Hypothalamus (tissue), 51 donors: ENCODE measurements around the gene ZNF560.
A peak's percentile ranks its signal among the peaks of the same experiment; 100 is the strongest.
"Not testable (repeated sequence)": the region's sequence is repeated elsewhere in the genome, so short reads cannot be mapped to it uniquely, and the experiment has no call there.

Experiments
- DNase-seq, 51 donors: peaks; one replicate each; lab custom pipeline; 2025; lab: John Stamatoyannopoulos, UW

Gene ZNF560

DNA sequence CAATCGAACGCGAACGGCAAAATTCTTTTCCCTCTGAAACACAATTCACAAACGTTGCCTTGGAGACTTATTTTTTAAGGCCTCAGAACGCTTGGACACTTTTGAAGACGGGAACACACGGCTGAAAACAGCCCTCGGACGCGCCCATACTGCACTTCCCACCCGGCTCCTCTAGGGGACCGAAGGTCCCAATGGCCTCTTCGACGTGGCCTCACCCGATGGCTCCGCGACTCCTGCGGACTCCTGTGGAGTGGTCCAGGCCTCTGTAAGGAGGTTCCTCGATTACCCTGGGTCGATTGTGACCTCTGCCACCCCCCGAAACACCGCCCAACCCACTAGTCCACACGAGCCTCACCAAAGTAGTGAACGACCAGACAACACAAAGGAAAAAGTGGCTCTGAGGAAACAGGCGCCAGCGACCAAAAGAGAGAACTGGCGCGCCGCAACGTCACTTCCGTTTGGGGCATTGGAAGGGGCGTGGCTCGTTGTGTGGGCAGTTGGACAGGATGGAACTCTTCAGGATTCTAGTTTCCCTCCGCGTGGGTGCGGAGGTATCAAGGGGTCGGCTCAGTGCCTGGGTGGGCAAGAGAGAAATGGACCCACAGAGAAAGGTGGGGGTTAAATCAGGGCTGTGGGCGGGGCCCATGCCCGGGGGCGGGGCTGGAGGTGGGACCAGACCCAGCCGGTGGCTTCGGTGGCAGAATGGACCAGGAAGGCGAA lies at the start of gene ZNF560:
Gene ZNF560 (minus strand): TSS at position 434 of the 720 bp plus-strand sequence. CDS start 23,303 bp downstream, outside the sequence.
- DNase-seq = no peak

DNA sequence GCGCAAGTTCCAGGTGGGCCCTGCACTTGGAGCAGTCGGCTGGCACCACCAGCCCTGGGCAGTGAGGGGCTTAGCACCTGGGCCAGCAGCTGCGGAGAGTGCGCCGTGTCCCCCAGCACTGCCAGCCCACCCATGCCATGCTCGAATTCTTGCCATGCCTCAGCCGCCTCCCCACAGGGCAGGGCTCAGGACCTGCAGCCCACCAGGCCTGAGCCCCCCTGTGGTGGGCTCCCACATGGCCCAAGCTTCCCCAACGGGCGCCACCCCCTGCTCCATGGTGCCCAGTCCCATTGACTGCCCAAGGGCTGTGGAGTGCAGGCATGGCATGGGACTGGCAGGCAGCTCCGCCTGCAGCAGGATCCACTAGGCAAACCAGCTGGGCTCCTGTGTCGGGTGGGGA lies 49.5 kb upstream of the ZNF560 start:
- no peak for DNase-seq

DNA sequence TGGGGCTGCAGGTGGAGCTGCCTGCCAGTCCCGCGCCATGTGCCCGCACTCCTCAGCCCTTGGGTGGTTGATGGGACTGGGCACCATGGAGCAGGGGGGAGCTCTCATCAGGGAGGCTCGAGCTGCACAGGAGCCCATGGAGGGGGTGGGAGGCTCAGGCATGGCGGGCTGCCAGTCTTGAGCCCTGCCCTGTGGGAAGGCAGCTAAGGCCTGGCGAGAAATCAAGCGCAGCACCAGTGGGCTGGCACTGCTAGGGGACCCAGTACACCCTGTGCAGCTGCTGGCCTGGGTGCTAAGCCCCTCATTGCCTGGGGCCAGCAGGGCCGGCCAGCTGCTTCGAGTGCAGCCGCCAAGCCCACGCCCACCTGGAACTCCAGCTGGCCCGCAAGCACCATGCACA lies 42.9 kb upstream of the ZNF560 start:
- not testable (repeated sequence) for DNase-seq

DNA sequence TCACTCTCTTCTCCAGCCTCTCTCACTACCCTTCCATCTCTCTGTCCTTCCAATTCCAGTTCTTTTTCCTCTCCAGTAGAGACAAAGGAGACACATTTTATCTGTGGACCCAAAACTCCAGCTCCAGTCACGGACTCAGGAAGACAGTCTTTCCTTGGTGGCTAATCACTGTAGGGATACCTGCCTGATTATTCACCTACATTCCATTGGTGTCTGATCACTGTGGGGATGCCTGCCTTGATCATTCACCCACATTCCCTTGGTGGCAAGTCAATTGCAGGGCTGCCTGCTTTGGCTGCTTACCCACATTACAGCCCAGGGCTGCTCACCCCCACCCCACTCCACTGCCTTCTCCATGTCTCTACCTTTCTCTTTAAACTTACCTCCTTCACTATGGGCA lies 41.5 kb upstream of the ZNF560 start:
- not testable (repeated sequence) for DNase-seq

DNA sequence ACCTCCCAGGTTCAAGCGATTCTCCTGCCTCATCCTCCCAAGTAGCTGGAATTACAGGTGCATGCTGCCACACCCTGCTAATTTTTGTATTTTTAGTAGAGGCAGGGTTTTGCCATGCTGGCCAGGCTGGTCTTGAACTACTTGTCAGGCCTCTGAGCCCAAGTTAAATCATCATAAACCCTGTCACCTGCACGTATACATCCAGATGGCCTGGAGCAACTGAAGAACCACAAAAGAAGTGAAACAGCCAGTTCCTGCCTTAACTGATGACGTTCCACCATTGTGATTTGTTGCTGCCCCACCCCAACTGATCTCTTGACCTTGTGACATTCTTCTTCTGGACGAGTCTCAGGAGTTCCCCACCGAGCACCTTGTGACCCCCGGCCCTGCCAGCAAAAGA lies 40.8 kb upstream of the ZNF560 start:
- not testable (repeated sequence) for DNase-seq

DNA sequence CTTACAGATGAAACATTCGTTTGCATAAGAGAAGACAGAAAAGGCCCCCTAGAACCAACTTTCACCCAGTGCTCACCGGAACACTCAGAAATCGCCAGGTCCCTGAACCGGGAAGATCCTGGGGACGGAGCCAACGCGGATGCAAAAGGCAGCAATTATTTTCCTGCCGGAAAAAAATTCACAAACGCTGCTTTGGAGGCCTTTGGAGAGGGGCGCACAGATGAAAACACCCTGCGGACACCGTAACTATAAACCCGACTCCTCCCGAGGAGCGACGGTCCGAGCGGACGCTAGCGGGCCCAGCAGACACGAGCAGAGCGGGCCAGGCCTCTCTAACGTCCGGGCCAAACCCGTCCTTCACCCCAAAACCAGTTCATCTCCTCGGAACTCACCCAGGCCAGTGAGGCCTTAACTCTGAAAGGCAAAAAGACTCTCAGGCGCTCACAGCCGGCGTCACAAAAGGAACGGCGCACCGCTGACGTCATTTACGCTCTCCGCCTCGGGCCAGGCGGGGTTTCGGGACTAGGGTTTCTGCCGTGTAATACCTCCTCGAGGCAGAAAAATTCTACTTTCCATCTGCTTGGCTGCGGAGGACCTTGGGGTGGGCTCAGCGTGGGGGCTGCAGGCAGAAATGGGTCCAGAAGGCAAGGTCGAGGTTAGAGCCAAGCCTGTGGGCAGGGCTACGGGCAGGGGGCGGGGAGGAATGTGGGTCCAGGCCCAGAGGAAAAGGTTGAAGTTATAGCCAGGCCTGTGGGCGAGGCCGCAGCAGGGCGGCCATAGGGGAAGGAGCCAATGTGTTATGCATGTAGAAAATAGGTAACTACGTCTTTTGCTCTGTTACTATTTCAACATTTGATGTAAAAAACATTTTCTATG lies 40.0 kb upstream of the ZNF560 start, which contains the start of gene ZNF426:
Gene ZNF426 (minus strand): TSS at position 463 of the 876 bp plus-strand sequence. CDS start 2,413 bp downstream, outside the sequence.
- DNase-seq = peak; percentile 16 to 89 (median 71)

DNA sequence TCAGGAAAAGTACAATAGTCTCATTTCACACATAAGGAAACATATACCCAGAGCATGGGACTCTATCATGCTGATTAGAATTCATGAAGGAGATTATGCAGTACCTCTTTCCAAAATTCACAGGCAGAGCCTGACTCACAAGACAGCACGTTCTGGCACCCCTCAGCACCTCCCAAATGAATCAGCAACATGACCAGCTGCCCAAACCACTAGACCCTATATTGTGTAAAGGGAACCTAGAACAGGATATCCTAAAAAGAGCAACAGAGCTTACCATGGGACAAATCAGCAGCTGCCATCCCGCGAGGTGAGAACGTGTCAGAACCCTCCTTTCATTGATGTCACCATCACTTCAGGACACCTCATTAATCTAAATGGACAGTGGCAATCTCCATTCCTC lies 37.5 kb upstream of the ZNF560 start:
- no peak for DNase-seq

DNA sequence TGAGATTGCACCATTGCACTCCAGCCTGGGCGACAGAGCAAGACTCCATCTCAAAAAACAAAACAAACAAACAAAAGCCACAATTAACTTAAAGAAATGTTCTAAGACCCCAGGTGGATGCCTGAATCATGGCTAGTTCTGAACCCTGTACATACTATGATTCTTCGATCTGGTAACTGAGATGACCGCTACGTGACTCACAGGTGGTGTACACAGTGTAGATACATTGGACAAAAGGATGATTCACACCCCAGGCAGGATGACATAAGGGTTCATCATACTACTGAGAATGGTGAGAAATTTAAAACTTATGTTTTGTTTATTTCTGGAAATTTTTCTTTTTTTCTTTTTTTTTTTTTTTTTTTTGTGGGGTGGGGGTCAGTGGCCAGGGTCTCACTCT lies 33.5 kb upstream of the ZNF560 start:
- DNase-seq = no peak

DNA sequence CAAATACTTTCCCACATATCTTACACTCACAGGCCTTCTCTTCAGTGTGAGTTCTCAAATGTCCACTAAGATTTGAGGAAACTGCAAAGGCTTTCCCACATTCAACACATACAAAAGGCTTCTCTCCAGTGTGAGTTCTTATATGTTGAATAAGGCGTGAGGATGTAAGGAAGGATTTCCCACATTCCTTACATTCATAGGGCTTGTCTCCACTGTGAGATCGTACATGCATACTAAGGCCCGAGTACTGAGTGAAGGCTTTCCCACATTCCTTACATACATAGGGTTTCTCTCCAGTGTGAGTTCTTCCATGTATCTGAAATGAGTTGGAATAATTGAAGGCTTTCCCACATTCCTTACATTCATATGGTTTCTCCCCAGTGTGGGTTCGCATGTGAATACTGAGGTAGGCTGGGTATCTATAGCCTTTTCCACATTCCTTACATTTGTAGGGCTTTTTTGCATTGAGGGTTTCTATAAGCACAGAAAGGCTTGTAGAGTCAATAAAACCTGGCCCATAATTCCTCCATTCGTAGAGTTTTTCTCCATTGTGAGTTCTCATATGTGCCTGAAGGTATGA lies 30.4 kb upstream of the ZNF560 start:
- DNase-seq = no peak

DNA sequence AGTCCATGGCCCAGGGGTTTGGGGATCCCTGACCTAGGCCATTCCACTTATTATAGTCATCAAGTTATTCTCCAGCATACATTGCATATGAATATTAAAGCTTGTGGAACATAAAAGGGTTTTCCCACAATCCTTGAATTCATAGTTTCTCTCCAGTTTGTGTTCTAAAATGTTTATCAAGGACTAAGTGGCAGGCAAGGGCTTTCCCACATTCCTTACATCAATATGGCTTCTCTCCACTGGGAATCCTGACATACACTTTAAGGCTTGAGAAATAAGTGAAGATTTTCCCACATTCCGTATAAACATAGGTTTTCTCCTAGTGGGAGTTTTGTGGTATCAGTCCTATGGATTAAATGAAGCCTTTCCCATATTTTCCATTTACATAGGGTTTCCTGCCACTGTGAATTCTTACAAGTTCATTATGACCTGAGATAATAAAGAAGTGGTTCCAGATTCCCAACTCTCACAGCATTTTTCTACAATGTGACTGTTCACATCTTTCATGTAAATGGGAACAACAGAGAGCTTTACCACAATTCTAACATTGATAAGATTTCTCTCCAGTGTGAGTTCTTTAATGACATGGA lies 25.6 kb upstream of the ZNF560 start:
- DNase-seq = no peak

DNA sequence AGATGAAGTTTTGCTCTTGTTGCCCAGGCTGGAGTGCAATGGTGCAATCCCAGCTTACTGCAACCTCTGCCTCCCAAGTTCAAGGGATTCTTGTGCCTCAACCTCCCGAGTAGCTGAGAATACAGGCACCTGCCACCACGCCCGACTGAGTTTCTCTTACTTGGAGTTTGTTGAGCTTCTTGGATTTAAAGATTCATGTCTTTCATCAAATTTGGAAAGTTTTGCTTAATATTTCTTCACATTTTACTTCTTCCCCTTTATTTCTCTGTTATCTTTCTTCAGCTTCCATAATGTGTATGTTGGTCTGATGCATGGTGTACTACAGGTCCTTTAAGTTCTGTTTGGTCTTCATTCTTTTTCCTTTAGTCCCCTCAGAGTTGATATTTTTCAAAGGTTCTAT lies 8.9 kb upstream of the ZNF560 start:
- DNase-seq = no peak

DNA sequence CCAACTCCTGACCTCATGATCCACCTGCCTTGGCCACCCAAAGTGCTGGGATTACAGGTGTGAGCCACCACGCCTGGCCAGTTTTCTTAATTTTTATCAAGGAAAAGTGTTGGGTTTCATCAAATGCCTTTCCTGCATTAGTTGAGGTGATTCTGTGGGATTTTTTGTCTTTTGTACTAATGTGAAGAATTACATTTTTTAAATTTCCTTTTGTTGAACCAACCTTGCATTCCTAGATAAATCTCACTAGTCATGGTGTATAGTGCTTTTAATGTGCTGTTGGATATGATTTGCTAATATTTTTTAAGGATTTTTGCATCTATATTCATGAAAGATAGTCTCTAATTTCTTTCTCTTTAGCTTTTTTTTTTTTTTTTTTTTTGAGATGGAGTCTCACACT lies 2.4 kb upstream of the ZNF560 start:
- DNase-seq = no peak

DNA sequence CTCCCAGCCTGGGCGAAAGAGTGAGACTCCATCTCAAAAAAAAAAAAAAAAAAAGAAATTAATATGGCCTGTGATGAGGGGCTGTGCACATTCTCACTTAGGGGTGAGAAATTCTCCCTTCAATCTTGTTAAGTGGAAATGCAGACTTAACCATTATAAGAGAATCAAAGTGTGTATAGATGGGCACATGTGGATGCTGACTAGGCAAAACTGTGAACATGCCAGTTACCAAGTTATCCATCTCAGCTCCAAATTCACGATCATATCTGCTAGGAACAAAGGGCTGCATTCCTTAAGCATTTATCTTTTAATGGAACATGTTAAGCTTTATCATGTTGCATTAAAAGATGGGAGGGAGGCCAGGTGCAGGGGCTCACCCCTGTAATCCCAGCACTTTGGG lies 4.3 kb downstream of the ZNF560 start:
- no peak for DNase-seq

DNA sequence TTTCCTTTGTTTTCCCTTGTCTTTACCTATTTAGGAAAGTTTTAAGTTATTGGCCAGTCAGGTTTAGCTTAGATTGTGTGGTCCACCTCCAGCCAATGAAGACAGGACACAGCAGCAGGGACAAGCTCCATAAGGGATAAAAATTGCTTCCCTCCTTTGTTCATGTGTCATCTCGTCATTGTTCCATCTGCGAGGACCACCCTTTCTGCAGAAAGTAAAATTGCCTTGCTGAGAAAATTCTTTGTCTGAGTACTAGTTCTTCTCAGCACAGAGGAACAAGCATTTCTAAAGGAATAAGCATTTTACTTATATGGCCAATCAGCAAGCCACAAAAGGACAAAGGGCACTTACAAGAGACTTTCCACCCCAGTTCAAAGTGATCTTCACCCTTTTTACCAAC lies 11.4 kb downstream of the ZNF560 start:
- DNase-seq = no peak

DNA sequence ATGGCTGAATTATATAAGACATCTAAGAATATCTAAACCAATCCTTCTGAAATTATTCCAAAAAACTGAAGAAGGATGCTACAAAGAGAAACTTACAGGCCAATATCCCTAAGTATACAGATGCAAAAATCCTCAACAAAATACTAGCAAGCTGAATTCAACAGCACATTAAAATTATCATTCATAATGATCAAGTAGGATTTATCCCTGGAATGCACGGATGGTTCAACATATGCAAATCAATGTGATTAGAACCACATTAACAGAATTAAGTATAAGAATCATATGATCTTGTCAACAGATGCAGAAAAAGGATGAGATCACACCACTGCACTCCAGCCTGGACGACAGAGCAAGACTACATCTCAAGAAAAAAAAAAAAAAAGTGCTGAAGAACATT lies 13.3 kb downstream of the ZNF560 start:
- no peak for DNase-seq

DNA sequence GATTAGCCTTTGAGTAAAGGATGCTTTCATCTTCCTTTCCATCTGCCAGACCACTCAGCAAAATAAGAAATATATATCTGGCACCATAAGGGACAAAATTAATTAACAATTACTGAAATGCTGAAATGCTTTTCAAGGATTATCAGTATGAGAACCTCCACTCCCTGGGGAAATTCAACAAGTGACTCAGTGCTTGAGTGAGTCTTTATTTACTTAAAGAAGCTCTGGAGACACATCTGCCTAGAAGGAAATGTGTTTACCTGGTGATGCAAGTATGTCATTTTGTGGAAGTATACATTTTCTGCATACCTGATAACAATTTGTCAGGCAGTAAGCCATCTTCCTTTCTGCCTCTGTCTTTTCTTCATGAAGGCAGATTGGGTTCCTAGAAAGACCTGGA lies 23.4 kb downstream of the ZNF560 start:
- no peak for DNase-seq

DNA sequence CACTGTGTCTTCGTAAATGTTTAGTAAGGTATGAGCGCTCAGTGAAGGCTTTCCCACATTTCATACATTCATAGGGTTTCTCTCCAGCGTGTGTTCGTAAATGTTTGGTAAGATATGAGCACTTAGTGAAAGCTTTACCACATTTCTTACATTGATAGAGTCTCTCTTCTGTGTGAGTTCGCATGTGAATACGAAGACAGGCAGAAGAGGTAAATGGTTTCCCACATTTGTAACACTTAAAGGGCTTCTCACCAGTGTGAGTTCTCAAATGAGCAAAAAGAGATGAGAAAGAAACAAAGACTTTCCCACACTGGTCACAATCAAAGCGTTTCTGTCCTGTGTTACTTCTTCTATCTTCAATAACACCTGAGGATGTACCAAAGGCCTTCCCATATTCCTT lies 31.3 kb downstream of the ZNF560 start:
- DNase-seq = no peak

DNA sequence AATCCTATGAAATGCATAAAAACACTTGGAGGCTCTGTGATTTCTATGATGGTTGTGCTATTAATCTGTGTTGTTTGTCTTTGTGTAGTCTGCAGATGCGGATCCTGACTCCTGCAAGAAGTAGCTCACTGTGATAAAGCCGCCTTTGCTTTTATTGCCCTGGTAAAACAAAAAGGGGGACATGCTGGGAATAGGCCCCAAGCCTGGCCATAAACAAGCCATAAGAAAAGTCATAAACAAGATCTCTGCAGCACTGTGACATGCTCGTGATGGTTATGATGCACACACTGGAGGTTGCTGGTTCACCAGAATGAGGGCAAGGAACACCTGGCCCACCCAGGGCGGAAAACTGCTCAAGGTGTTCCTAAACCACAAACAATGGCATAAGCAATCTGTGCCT lies 36.5 kb downstream of the ZNF560 start:
- DNase-seq = no peak

DNA sequence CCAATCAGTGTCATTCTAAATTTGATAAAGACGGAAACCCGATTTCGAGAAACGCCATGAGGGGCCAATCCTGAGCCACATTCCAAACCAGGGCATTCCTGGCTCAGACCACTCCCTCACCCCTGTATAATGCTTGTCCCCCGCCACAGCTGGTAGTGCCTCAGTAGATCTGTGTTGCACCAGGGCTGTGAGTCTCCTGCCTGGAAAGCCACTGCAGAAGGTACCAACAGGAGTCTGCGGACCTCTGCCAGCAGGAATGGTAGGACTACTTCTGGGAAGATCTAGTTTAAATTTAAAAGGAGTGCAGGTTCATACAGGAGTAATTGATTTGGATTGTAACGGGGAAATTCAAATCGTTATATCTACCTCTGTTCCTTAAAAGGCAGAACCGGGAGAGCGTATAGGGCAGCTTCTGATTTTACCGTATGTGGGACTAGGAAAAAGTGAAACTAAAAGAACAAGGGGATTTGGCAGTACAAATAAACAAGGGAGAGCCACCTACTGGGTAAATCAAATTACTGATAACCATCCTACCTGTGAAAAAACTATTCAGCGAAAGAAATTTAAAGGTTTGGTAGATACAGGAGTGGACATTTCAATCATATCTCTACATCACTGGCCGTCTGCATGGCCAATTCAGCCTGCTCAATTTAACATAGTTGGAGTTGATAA lies 42.3 kb downstream of the ZNF560 start:
- no peak for DNase-seq

DNA sequence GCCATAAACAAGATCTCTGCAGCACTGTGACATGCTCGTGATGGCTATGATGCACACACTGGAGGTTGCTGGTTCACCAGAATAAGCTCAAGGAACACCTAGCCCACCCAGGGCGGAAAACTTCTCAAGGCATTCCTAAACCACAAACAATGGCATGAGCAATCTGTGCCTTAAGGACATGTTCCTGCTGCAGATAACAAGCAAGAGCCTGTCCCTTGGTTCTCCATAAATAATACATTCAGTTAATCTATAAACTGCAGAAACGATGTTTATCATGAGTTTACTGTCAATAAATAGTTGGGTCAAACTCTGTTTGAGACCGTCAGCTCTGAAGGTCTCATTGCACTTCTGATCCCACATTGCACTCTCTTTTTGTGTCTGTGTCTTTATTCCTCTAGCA lies 44.5 kb downstream of the ZNF560 start:
- DNase-seq = no peak

DNA sequence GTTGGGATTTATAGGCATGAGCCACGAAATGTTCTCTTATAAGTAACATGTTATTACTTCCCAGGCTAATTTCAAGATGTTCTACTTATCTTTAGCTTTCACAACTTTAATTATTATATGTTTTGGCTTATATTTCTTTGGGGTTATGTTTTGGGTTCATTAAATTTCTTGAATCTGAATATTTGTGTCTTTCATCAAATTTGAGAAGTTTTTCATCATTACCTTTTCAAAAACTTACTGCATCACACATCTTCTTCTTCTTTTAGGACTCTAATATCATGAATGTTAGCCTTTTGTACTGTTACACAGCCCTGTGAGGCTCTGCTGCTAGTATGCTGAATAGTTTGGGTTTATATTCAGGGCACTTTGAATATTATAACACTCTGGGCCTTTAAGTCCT lies 53.4 kb downstream of the ZNF560 start:
- DNase-seq = no peak
